ENCODE measurements around the gene C1R.

The C1R gene

GRCh38 chr12:7099290-7099996 is 7.2 kb upstream of the C1R start:
- DNase-seq, result no peak

GRCh38 chr12:7096979-7097378 is 4.7 kb upstream of the C1R start:
- DNase-seq, result no peak

DNA sequence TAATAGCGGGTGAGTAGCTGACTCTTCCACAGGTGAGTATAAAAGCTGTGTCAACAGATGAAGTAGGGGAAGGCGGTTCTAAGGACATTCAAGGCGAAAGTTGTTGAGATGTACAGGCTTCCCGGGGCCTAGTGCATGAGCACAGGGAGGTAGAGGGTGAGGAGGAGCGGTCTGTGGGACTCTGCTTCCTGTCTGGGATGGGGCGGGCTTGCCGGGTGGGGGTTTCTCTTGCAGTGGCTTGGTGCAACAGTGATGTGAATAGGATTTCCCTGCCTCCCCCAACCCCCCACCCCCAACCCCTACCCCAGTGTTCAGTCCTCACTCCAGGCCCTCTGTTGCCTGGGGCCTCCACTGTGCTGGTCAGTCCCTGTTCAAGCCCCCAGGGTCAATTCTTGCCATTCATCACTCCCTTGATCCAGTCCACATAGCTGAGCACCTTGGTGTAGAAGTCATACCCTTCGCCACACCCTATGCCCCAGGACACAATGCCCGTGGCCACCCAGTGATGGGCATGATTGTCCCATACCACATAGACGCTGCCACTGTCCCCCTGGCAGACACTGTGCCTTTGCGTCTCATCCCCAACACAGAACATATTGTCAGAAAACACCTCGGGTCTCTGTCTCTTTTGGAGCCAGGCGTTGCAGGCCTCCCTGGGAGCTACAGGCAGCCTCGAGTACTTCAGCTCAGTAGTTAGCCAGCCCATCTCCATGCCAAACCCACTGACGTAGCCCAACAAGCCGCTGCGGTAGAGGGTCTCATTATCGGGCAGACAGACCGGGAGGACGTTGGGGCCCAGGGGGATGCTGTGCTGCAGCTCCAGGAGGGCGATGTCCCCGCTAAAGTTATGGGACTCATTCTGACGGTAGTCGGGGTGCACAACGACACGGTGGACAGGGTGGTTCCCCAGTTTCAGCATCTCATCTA is 4.0 kb upstream of the C1R start:
- no peak for DNase-seq

GRCh38 chr12:7093892-7094291 is 1.6 kb upstream of the C1R start:
- DNase-seq, result no peak

- no peak for DNase-seq
These were observed 1.2 kb upstream of the C1R start for GRCh38 chr12:7093486-7093885.

GRCh38 chr12:7092986-7093460 is 778 bp upstream of the C1R start:
- DNase-seq, result no peak

- peak in 1 of 56 donors; percentile 29 for DNase-seq
These were observed 501 bp downstream of the C1R start for GRCh38 chr12:7091660-7092228.

- DNase-seq, result no peak
These were observed 1.1 kb downstream of the C1R start for GRCh38 chr12:7091171-7091570.

DNA sequence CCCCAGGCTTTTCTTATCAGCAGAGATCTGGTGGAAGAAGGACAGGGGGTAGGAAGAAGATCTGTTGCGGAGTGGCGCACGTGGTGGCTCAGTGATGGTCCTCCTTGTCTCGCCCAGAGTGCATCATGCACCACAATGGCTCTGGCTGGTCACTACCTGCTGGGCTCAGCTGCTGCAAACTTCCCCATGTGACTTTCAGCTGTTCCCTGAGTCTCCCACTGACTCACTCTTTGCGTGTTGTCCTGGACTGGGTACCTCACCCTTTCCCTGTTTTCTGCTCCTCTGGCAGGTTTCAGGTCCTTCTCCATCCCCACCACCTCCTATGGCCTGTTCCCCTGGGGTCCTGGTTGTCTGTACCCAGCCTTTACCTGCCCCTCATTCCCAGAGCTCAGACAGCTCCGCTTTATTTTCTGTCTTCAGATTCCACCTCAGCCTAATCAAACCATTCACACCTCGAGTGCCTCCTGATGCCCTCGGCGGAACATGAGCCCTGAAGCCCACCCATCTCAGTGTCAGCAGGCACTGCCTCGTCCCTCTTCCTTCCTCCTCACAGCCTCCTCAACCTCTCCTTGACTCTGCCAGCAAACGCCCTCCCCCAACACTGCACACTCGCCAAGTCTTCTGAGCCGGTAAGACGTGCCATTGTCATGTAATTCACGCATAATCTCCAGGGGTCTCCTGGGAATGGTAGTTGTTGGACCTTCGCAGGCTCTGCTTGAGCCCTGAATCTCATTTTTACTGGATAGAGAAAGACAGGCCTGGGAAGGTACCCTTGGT is 1.8 kb downstream of the C1R start:
- DNase-seq, result no peak

GRCh38 chr12:7089196-7089871 is 2.9 kb downstream of the C1R start:
- no peak for DNase-seq

DNA sequence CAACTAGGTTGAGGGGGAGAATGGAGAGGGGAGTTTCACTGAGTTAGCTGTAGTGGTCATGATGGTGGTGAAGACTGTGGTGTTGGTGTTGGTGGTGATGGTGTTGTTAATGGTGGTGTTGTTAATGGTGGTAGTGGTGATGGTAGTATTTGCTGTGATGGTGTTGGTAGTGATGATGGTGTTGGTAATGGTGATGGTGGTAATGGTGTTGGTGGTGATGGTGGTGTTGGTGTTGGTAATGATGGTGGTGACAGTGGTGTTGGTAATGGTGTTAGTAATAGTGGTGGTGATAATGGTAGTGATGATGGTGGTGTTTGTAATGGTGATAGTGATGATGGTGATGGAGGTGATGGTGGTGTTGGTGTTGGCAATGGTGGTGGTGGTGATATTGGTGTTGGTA is 9.1 kb downstream of the C1R start:
- DNase-seq, result no peak

GRCh38 chr12:7081037-7081436 is 11.2 kb downstream of the C1R start:
- no peak for DNase-seq

DNA sequence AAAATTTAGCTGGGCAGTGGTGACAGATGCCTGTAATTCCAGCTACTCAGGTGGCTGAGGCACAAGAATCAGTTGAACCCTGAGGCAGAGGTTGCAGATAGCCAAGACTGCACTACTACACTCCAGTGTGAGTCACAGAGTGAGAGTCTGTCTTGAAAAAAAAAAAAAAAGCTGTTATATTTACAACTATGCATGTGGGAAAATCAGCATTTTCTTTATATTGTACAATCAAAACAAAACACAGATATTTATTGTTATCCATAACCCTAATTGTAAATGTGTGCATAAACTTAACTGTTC is 12.5 kb downstream of the C1R start:
- no peak for DNase-seq

GRCh38 chr12:7078163-7078562 is 14.1 kb downstream of the C1R start:
- no peak for DNase-seq

DNA sequence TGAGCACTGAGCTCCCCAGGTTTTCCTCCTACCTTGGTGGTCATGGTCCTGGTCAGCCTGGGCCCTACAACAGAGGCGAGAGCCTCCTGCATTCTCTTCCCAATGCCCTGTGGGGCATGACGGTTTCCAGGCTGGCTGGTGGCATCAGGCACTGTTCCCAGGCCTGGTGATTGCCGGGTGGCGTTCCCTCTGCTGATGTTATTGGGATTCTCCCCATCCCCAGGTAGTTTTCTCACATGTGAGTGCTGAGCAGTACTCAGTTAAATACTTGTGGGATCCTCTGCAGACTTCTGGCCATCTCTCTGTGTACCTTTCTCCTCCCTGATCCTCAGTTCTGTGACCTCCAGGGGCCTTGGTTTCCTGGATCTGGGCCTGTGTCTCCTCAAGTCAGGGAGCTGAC is 15.8 kb downstream of the C1R start:
- no peak for DNase-seq

- no peak for DNase-seq
These were observed 16.3 kb downstream of the C1R start for GRCh38 chr12:7075939-7076338.

- DNase-seq, result no peak
These were observed 16.7 kb downstream of the C1R start for GRCh38 chr12:7075518-7075917.

- no peak for DNase-seq
These were observed 18.3 kb downstream of the C1R start for GRCh38 chr12:7073946-7074345.

DNA sequence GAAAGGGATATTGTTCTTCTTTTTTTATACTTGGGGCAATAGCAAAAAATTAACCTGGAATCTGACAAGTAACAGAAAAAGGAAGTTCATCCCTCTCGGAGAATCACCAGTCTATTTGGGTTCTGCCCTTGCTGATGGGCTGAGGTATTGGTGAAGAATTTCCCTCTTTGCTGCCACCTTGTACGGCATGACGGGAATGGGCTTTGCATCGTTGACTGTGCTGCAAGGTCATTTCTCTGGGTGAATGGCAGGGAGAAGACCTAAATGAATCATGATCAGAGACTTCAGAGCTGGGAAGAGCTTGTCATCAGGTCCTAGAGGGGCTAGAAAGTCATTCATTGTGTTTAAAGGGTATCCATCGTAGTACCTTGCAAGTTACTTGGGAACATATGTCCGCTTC is 19.7 kb downstream of the C1R start:
- DNase-seq, result no peak

DNA sequence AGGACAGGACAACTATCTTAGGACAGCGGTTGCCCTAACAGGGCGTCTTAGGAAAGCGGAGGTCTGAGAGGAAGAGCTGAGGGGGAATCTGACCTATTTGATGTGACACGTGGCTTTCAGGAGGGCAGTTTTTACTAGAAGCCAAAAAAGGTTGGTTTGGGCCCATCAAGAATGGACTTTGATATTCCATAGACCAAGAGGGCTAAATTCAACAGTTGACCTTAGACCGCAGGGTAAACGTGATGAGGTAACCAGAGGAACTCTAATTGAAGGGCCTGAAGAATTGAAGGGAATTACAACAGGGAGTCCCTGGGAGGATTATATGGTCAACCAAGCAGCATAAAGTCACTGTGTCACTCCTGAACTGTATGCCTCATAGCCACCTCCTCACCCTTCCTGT is 20.2 kb downstream of the C1R start:
- no peak for DNase-seq

DNA sequence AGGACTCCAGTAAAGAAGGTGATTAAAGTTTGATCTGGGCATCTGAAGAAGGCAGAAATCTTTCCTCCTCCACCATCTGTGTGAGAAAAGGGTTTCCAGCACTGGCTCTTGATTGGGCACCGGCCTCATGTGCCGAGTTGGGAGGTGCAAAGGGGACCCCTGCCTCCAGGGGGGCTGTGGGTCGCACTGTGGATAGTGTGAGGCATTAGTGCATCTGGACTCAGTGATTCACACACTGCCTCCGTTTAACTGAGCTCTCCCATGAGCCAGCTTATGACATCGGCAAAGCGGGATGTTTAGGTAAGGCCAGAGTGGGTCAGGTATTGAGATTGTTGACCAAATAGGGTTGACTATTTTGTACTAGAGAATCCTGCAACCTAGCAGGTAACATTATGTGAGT is 22.9 kb downstream of the C1R start:
- no peak for DNase-seq

All from amygdala (tissue), 56 donors.